Hematopoietic multipotent progenitor cell (in vitro differentiated cells): ENCODE results near the gene NYAP1. TPM values are rescaled to one million over a fixed set of nuclear protein-coding genes. Genes with fewer than 3 reads are reported as not detected.
A peak's percentile ranks its signal among the peaks of the same experiment; 100 is the strongest.
"Not testable (repeated sequence)": the region's sequence is repeated elsewhere in the genome, so short reads cannot be mapped to it uniquely, and the experiment has no call there.

Source experiments
- DNase-seq, 3 donors: peaks; one replicate each; pipeline ENCODE4 v3.0.0-alpha.2; 2011 to 2015; ENCODE audit warnings: low read depth in 2 of 3, low spot score in 2 of 3
- total RNA-seq: library from RNA; depleted of rRNA; stranded (reverse); fragments of >200 nt; gene quantifications from one replicate; pipeline ENCODE4 v1.2.3, GENCODE V29; 2012

Gene NYAP1
- total RNA-seq = under 0.01 TPM

GRCh38 chr7:100483722-100484672 lies at the start of gene NYAP1:
Gene NYAP1 (plus strand): TSS chr7:100483927. CDS start chr7:100485312, 1,385 bp downstream.
- peak in 1 of 3 donors; percentile 69 for DNase-seq

DNA sequence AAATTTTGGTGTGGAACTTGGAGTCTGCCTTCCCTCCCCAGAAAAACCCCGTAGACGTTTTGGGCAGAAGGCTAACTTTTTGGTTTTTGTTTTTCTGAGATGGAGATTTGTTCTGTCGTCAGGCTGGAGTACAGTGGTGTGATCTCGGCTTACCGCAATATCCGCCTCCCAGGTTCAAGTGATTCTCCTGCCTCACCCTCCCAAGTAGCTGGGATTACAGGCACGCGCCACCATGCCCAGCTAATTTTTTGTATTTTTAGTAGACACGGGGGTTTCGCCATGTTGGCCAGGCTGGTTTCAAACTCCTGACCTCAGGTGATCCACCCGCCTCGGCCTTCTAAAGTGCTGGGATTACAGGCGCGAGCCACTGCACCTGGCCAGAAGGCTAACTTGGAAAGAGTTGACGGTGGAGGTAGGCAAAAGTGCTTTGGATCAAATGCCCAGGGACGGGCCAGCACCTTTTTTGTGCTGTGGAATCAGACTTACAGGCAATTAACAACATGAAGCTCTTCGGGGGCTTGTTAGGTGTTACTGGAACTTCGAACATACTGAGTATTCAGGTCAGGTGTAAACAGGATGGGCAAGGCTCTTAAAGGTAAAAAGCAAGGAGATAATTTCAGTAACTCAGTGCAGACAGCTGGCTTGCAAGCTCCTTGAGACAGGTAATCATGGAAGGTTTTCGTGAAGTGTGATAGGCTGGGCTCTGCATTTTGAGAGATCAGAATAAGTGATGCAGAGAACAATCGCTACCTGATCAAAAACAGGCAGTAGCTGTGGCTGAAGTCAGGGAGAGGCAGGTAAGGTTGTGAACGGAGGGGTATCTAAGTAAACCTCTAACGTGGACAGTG lies 49.2 kb upstream of the NYAP1 start:
- no peak for DNase-seq

DNA sequence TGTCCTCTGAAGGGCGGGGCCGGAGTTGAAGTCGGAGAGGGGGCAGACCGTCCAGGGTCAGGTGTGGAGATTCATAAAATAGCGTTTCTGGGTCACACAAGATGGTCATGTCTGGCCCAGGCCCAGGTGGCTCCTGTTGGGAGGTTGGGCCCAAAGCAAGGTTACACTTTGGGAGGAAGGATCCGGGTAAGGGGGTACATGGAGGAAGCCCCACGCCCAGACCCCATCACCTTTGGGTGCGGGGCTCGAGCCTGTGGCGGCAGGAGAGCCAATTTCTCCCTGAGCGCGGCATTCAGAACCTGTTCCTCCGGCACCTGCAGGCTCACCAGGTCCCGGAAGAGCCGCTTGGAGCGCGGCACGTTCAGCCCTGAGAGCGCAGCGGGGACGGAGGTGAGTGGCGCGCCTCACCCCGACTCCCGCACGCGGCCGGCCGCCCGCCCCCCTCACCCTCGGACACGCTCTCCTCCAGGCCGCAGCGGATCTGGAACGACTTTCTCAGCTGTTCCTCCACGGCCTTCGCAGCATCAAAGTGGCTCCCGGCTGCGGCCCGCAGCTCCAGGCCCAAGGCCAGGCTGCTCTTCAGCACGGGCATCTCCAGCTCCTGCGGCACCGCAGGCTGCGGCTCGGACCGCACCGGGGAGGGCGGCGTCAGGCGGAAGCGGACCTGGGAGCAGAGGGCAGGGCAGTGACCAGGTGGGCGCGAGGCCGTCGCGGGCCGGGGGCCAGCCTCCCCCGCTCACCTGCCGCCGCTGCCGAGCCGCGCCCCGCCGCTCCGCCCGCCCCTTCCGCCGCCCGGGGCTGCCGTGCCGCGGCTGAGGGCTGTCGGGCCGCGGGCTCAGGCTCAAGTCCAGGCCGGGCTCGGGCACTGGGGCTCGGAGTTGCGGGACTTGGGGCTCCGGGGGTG lies 48.1 kb upstream of the NYAP1 start:
- DNase-seq = peak in 2 of 3 donors; percentile 38 to 48

DNA sequence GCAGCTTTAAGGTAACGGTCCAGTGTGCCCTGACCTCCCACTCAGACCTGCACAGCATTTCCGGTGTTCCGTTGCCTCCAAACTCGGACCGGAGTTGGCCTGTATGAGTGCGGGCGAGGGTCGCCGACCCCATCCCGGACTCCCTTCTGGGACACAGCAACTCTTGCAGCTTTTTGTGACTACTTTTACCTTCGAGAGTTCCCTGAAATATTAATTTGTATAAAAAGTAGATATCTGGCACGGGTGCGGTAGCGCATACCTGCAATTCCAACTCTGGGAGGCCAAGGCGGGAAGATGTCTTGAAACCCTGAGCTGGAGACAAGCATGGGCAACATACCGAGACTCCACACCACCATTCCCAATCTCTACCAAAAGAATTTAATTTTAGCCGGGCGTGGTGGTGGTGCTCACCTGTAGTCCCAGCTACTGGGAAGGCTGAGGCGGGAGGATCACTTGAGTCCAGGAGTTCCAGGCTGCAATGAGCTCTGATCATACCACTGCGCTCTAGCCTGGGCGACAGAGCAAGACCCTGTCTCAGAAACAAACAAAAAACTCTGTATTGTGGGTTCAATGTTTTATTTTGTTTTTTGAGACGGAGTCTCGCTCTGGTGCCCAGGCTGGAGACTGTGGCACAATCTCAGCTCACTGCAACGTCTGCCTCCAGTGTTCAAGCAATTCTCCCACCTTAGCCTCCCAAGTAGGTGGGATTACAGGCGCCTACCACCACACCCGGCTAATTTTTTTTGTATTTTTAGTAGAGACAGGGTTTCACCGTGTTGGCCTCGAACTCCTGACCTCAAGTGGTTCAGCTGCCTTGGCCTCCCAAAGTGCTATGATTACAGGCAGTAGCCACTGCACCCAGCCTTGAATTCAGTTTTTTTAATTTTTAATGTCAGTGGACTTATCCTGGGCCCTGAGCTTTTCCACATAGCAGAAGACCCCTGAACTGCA lies 46.3 kb upstream of the NYAP1 start:
- no peak for DNase-seq

DNA sequence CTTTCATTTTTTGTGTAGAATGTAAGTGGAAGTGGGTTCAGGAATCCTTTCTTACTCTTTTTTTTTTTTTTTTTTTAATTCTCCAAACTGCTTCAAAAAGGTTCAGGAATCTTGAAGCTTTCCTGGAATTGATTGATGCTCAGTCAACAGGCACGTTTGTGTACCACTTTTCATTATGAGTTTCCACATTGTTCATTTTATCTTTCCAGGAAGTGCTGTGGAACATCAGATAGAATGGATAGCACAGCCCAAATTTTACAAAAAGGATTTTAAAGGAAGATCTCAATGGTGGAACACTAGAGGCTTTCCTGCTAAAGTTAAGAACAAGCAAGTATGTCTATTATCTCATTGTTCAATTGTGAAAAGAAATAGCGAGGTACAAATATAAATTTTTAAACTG lies 45.6 kb upstream of the NYAP1 start:
- no peak for DNase-seq

DNA sequence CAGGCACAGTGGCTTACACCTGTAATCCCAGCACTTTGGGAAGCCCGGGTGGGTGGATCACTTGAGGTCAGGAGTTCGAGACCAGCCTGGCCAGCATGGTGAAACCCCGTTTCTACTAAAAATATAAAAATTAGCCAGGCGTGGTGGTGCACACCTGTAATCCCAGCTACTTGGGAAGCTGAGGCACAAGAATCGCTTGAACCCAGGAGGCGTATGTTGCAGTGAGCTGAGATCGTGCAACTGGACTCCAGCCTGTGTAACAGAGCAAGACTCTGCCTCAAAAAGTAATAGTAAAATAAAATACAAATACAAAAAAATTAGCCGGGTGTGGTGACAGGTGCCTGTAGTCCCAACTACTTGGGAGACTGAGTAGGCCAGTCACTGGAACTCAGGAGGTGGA lies 45.0 kb upstream of the NYAP1 start:
- not testable (repeated sequence) for DNase-seq

- not testable (repeated sequence) for DNase-seq
These were observed 44.5 kb upstream of the NYAP1 start for GRCh38 chr7:100439244-100439643.

GRCh38 chr7:100441641-100442535 lies 41.8 kb upstream of the NYAP1 start:
- DNase-seq = no peak

DNA sequence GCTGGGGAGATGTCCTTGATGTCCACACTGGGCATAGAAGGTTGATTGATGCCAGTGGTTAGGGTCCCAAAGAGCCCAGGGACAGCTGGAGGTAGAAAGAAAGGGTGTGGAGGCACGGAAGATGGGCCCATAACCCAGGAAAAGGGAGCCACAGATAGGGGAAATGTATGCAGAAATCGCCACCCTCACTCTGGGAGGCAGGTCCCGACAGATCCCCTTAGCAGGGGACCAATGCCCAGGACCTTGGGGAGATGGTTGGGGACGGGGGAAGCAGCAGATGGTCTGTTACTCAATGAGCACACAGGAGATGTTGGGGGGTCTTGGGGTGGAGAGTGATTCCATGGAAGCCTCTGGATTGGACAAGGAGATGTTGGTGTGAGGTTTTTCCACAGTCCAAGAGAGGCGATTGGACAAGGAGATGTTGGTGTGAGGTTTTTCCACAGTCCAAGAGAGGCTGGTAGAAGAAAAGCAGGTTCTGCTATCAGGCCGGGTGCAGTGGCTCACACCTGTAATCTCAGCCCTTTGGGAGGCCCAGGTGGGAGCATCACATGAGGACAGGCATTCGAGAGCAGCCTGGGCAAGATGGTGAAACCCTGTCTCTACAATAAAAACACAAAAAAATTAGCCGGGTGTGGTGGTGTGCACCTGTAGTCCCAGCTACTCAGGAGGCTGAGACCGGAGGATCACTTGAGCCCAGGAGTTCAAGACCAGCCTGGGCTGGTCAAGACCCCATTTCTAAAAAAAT lies 40.5 kb upstream of the NYAP1 start:
- no peak for DNase-seq

DNA sequence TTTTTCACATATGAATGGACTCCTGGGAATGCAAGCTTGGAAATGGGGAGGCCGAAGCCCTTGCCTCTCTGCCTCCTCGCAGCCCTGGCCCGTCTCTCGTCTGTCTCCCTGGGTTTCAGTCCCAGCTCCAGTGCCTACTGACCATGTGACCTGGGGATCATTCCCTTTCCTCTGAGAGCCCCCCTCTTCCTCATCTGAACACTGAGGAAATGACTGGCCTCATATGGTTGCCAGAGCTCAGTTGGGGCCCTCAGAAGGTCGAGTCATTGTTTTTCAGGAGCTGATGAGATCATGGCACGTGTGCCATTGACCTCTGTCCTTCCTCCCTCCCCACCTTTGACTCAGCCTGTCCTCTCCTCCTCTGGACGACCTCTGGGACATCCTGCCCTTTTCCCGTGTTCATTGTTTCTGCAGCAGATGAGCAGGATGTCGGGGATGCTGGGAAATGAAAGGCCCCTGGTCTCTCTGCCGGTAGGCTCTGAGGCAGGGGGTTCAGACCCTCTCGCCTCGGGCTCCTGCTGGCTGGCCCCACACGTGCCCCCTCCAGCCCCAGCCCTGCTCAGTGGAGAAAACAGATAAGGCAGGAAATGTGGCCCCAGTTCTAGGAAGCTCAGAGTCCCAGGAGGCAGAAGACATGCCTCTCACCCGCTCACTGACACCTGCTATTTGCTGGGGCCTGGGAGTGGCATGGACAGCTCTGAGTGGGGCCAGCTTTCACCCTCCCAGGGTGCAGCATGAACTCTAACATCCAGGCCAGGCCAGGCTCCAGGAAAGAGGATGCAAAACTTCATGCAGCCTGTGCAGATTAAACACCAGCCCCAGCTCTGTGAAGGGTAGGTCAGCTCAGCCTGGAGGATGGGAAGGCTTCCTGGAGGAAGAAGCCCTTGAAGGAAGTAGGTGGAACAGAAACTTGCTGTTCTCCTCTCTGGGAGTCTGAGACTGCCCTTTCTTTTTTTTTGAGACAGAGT lies 39.1 kb upstream of the NYAP1 start:
- DNase-seq = peak in 1 of 3 donors; percentile 41

GRCh38 chr7:100446040-100446439 lies 37.7 kb upstream of the NYAP1 start:
- no peak for DNase-seq

- not testable (repeated sequence) for DNase-seq
These were observed 36.4 kb upstream of the NYAP1 start for GRCh38 chr7:100447363-100447762.

- DNase-seq = no peak
These were observed 34.4 kb upstream of the NYAP1 start for GRCh38 chr7:100449190-100449795.

- DNase-seq = no peak
These were observed 31.2 kb upstream of the NYAP1 start for GRCh38 chr7:100452513-100452912.

DNA sequence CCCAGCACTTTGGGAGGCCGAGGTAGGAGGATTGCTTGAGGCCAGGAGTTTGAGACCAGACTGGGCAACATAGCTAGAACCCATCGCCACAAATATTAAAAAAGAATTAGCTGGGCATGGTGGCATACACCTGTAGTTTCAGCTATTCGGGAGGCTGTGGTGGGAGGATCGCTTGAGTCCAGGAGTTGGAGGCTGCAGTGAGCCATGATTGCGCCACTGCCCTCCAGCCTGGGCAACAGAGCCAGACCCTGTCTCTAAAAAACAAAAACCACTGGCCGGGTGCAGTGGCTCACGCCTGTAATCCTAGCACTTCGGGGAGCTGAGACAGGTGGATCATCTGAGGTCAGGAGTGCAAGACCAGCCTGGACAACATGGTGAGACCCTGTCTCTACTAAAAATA lies 29.9 kb upstream of the NYAP1 start:
- DNase-seq = not testable (repeated sequence)

DNA sequence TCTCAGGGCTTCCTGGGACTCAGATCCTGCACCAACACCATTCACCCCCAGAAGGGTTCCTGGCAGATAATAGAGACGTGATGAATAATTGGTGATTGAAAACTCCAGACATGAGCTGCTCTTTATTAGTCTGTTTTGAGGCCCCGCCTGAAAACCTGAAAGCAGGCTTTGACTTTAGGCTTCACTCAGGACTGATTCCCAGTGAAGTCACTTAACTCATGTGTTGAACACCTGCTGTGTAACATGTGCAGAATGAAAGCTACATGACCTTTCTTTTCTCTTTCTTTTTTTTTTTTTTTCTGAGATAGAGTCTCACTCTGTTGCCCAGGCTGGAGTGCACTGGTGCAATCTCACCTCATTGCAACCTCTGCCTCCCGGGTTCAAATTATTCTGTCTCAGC lies 28.5 kb upstream of the NYAP1 start:
- DNase-seq = no peak
